ENCODE measurements around the gene CELA3B. TPM values are rescaled to one million over a fixed set of nuclear protein-coding genes. Genes with fewer than 3 reads are reported as not detected.
A peak's percentile ranks its signal among the peaks of the same experiment; 100 is the strongest.
"Not testable (repeated sequence)": the region's sequence is repeated elsewhere in the genome, so short reads cannot be mapped to it uniquely, and the experiment has no call there.

Gene CELA3B
- total RNA-seq, 1 experiment from 2014 or later = not detected

- not testable (repeated sequence) for DNase-seq (ENCODE audit: low read depth)
Observed at GRCh38 chr1:21975296-21975695, 1.5 kb upstream of the CELA3B start.

GRCh38 chr1:21978209-21978608 is 1.4 kb downstream of the CELA3B start:
- not testable (repeated sequence) for DNase-seq (ENCODE audit: low read depth)

- peak; percentile 14 for DNase-seq (ENCODE audit: low read depth)
Observed at GRCh38 chr1:21980515-21981220, 3.8 kb downstream of the CELA3B start.

- DNase-seq (ENCODE audit: low read depth) = not testable (repeated sequence)
Observed at GRCh38 chr1:21981253-21981652, 4.4 kb downstream of the CELA3B start.

GRCh38 chr1:21982122-21982521 is 5.3 kb downstream of the CELA3B start:
- not testable (repeated sequence) for DNase-seq (ENCODE audit: low read depth)

- DNase-seq (ENCODE audit: low read depth) = not testable (repeated sequence)
Observed at GRCh38 chr1:21983539-21983938, 6.7 kb downstream of the CELA3B start.

- not testable (repeated sequence) for DNase-seq (ENCODE audit: low read depth)
Observed at GRCh38 chr1:21985893-21986292, 9.1 kb downstream of the CELA3B start.

GRCh38 chr1:21986386-21986785 is 9.6 kb downstream of the CELA3B start:
- DNase-seq (ENCODE audit: low read depth) = not testable (repeated sequence)

- not testable (repeated sequence) for DNase-seq (ENCODE audit: low read depth)
Observed at GRCh38 chr1:21989672-21990393, 13.0 kb downstream of the CELA3B start.

GRCh38 chr1:21992186-21992585 is 15.4 kb downstream of the CELA3B start:
- DNase-seq (ENCODE audit: low read depth) = not testable (repeated sequence)

- not testable (repeated sequence) for DNase-seq (ENCODE audit: low read depth)
Observed at GRCh38 chr1:21994716-21995115, 17.9 kb downstream of the CELA3B start.

GRCh38 chr1:21996663-21996970 is 19.8 kb downstream of the CELA3B start:
- DNase-seq (ENCODE audit: low read depth) = not testable (repeated sequence)

GRCh38 chr1:21997891-21998623 is 21.2 kb downstream of the CELA3B start:
- DNase-seq (ENCODE audit: low read depth) = not testable (repeated sequence)

GRCh38 chr1:21998624-21999294 is 21.9 kb downstream of the CELA3B start:
- not testable (repeated sequence) for DNase-seq (ENCODE audit: low read depth)

GRCh38 chr1:21999645-22000044 is 22.8 kb downstream of the CELA3B start:
- DNase-seq (ENCODE audit: low read depth) = not testable (repeated sequence)

- DNase-seq (ENCODE audit: low read depth) = no peak
Observed at GRCh38 chr1:22001409-22001808, 24.6 kb downstream of the CELA3B start, which contains the start of gene CELA3A. CELA3A (plus strand) TSS chr1:22001657; CDS start chr1:22001675, 18 bp downstream.

- not testable (repeated sequence) for DNase-seq (ENCODE audit: low read depth)
Observed at GRCh38 chr1:22002461-22002860, 25.6 kb downstream of the CELA3B start.

GRCh38 chr1:22002875-22003274 is 26.1 kb downstream of the CELA3B start:
- DNase-seq (ENCODE audit: low read depth) = not testable (repeated sequence)

- not testable (repeated sequence) for DNase-seq (ENCODE audit: low read depth)
Observed at GRCh38 chr1:22003959-22004358, 27.1 kb downstream of the CELA3B start.

GRCh38 chr1:22005261-22006149 is 28.7 kb downstream of the CELA3B start:
- peak; percentile 16 for DNase-seq (ENCODE audit: low read depth)

GRCh38 chr1:22006736-22007135 is 29.9 kb downstream of the CELA3B start:
- not testable (repeated sequence) for DNase-seq (ENCODE audit: low read depth)

All from RPMI7951 (cell line).